ENCODE measurements around the gene SIGLEC5.
A peak's percentile ranks its signal among the peaks of the same experiment; 100 is the strongest.

Gene SIGLEC5

DNA sequence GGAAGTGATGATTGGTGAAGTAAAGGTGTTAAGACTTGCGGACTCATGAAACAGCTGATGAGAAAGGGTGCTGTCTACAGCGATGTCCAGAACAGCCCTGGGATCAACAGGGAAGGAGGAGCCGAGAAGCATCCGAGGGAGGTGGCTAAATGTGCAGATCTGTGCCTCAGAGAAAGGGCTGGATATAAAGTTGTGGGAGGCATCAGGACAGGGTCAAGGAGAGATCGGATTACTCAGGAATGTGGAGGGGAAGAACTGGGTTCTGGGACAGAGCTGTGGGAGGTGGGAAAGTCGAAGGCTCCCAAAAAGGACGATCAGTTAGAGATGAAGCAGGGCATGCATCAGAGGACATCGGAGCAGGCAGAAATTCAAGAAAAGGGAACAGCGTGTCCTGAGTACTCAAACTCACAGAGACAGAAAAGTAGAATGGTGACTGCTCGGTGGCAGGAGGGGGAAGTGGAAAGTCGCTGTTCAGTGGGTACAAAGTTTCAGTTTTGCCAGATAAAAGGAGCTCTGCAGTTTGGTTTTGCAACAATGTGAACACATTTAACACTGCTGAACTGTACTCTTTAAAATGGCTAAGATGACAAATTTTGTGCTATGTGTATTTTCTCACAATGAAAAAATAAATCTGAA lies 14.6 kb upstream of the SIGLEC5 start:
- in situ Hi-C loops (cut with MboI; ENCODE audit: low pct_unique_long_range_greater_than_20kb, low sequenced_read_pairs, unreplicated experiment), result no loop called here
- DNase-seq (ENCODE audit: low spot score), result no peak
- TF ChIP-seq, protein P1, sequence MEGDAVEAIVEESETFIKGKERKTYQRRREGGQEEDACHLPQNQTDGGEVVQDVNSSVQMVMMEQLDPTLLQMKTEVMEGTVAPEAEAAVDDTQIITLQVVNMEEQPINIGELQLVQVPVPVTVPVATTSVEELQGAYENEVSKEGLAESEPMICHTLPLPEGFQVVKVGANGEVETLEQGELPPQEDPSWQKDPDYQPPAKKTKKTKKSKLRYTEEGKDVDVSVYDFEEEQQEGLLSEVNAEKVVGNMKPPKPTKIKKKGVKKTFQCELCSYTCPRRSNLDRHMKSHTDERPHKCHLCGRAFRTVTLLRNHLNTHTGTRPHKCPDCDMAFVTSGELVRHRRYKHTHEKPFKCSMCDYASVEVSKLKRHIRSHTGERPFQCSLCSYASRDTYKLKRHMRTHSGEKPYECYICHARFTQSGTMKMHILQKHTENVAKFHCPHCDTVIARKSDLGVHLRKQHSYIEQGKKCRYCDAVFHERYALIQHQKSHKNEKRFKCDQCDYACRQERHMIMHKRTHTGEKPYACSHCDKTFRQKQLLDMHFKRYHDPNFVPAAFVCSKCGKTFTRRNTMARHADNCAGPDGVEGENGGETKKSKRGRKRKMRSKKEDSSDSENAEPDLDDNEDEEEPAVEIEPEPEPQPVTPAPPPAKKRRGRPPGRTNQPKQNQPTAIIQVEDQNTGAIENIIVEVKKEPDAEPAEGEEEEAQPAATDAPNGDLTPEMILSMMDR (IDR thresholded peaks at IDR 0.05; ENCODE audit: extremely low read depth, insufficient read depth, missing control alignments), result no peak

DNA sequence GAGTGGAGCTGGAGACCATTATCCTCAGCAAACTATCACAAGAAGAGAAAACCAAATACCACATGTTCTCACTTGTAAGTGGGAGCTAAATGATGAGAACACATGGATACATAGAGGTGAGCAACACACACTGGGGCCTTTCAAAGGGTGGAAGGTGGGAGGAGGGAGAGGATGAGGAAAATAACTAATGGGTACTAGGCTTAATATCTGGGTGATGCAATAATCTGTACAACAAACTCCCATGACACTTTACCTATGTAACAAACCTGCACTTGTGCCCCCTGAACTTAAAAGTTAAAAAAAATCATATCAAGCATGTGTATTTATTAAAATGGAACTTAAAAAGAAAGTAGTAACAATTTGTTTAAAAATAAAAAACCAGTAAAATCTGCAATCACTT lies 11.4 kb upstream of the SIGLEC5 start:
- in situ Hi-C loops (cut with MboI; ENCODE audit: low pct_unique_long_range_greater_than_20kb, low sequenced_read_pairs, unreplicated experiment), result no loop called here

DNA sequence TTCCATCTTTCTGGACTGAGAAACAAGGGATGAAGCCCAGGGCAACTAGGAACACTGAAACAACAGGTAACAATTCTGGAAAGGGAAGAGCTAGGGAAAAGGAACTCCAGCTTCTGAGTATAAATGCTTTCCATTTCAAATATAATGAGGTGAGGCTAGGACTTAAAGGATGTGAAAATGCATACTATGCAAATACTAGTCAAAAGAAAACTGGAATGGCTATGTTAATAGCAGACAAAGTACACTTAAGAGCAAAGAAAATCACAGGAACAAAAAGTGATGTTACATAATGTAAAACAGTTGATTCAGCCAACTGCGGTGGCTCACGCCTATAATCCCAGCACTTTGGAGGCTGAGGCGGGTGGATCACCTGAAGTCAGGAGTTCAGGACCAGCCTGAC lies 10.2 kb upstream of the SIGLEC5 start:
- TF ChIP-seq, protein P1 (IDR thresholded peaks at IDR 0.05; ENCODE audit: extremely low read depth, insufficient read depth, missing control alignments), result no peak
- no peak for DNase-seq (ENCODE audit: low spot score)
- in situ Hi-C loops (cut with MboI; ENCODE audit: low pct_unique_long_range_greater_than_20kb, low sequenced_read_pairs, unreplicated experiment), result no loop called here

More for the DNA sequence above, 11.4 kb upstream of the SIGLEC5 start:
- DNase-seq (ENCODE audit: low spot score), result no peak
- TF ChIP-seq, protein P1 (IDR thresholded peaks at IDR 0.05; ENCODE audit: extremely low read depth, insufficient read depth, missing control alignments), result no peak

DNA sequence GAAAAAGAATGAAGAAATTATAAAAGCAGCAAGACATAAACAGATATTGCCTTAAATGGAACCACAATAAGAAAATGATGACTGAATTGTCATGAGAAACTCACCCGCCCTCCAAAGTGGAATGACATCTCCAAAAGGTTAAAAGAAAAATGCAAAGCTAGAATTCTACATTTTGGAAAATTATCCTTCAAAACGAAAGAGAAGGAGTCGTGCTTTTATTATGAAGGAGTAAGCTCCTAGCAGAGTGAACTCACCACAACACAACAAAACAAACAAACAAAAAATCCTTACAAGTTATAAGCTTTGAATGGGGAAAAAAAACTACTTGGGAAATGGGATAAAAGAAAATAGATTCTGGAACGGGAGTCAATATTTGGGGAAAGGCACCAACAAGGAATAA lies 9.7 kb upstream of the SIGLEC5 start:
- TF ChIP-seq, protein P1 (IDR thresholded peaks at IDR 0.05; ENCODE audit: extremely low read depth, insufficient read depth, missing control alignments), result no peak
- DNase-seq (ENCODE audit: low spot score), result no peak
- in situ Hi-C loops (cut with MboI; ENCODE audit: low pct_unique_long_range_greater_than_20kb, low sequenced_read_pairs, unreplicated experiment), result no loop called here

DNA sequence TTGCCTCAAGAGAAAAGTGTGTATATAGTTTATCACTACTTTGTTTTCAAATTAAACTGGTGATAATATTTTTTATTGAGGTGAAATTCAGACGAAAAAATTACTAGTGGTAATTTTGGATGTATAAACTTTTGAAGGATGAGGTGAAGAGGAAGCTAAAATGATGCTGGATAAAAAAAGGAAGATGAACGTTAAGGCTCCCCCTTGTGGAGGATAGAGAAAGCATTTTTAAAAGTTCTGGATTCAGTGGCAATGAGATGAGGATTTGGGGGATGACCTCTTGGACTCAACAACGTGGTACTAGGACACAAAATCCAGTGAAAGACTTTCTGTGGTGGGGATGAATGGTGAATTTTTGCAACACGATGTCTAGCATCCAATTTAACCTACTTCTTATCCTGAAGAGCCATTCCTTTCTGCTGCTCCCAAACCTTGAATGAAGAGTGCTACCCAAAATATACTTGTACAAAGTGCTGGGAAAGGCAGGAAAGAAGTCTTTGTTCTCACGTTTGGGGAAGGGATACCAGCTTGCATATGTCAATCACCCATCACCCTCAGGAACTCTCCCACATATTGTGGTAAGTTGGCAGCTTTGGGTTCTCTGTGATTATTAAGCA lies 7.3 kb upstream of the SIGLEC5 start:
- DNase-seq (ENCODE audit: low spot score), result no peak
- TF ChIP-seq, protein P1 (IDR thresholded peaks at IDR 0.05; ENCODE audit: extremely low read depth, insufficient read depth, missing control alignments), result peak; percentile 43
- in situ Hi-C loops (cut with MboI; ENCODE audit: low pct_unique_long_range_greater_than_20kb, low sequenced_read_pairs, unreplicated experiment), result no loop called here

DNA sequence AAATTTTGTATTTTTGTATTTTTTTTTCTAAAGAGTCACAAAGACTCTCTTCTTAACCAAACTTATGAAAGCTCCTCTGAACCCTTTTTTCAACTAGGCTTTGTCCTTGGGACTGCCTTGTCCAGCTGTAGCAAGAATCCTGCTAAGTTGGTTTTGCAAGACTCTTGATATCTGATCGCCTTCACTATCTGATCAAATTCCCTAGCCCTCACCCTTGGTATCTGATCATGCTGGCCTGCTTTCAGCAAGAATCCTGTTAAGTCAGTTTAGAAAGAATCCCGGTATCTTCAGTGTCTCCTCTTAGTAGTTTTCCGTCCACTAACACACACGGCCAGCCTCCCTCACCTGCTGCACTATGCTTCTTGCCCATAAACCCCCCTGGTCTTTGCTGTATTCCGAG lies 1.9 kb upstream of the SIGLEC5 start:
- TF ChIP-seq, protein P1 (IDR thresholded peaks at IDR 0.05; ENCODE audit: extremely low read depth, insufficient read depth, missing control alignments), result no peak
- no peak for DNase-seq (ENCODE audit: low spot score)
- in situ Hi-C loops (cut with MboI; ENCODE audit: low pct_unique_long_range_greater_than_20kb, low sequenced_read_pairs, unreplicated experiment), result no loop called here
